GM21576 (cell line): ENCODE results near the gene BCAP29.

Experiments used
- ATAC-seq: cut with Tn5 transposase; IDR thresholded peaks from one replicate; pipeline ENCODE4 v1.9.1; 2021; ENCODE audit warnings: mild to moderate bottlenecking, moderate library complexity; ENCODE audit not compliant: unreplicated experiment

The BCAP29 gene

GRCh38 chr7:107581387-107582013, 1.5 kb downstream of the BCAP29 start:
- ATAC-seq = no peak

GRCh38 chr7:107582875-107583274, 2.8 kb downstream of the BCAP29 start:
- no peak for ATAC-seq

GRCh38 chr7:107584716-107585115, 4.7 kb downstream of the BCAP29 start:
- ATAC-seq = no peak

- no peak for ATAC-seq
Observed at GRCh38 chr7:107588529-107589130, 8.6 kb downstream of the BCAP29 start.

GRCh38 chr7:107591421-107591820, 11.4 kb downstream of the BCAP29 start:
- ATAC-seq = no peak

- ATAC-seq = no peak
Observed at GRCh38 chr7:107592361-107593024, 12.4 kb downstream of the BCAP29 start.

GRCh38 chr7:107593025-107593410, 13.0 kb downstream of the BCAP29 start:
- no peak for ATAC-seq

- no peak for ATAC-seq
Observed at GRCh38 chr7:107594961-107595737, 15.1 kb downstream of the BCAP29 start.

GRCh38 chr7:107596881-107597581, 17.0 kb downstream of the BCAP29 start:
- no peak for ATAC-seq

GRCh38 chr7:107597582-107597916, 17.5 kb downstream of the BCAP29 start:
- ATAC-seq = no peak

- ATAC-seq = no peak
Observed at GRCh38 chr7:107597953-107598352, 17.9 kb downstream of the BCAP29 start.

GRCh38 chr7:107599262-107599661, 19.2 kb downstream of the BCAP29 start:
- no peak for ATAC-seq

- ATAC-seq = no peak
Observed at GRCh38 chr7:107600816-107601215, 20.8 kb downstream of the BCAP29 start.

GRCh38 chr7:107605218-107605815, 25.3 kb downstream of the BCAP29 start:
- ATAC-seq = no peak

GRCh38 chr7:107606303-107606702, 26.3 kb downstream of the BCAP29 start:
- no peak for ATAC-seq

- ATAC-seq = no peak
Observed at GRCh38 chr7:107609811-107610261, 29.8 kb downstream of the BCAP29 start.

GRCh38 chr7:107610323-107610722, 30.3 kb downstream of the BCAP29 start:
- no peak for ATAC-seq

- ATAC-seq = no peak
Observed at GRCh38 chr7:107613439-107613838, 33.4 kb downstream of the BCAP29 start.

GRCh38 chr7:107613948-107614347, 33.9 kb downstream of the BCAP29 start:
- ATAC-seq = no peak

GRCh38 chr7:107614425-107614824, 34.4 kb downstream of the BCAP29 start:
- ATAC-seq = no peak
